ENCODE data around the gene AHSP.
"Not testable (repeated sequence)": the region's sequence is repeated elsewhere in the genome, so short reads cannot be mapped to it uniquely, and the experiment has no call there.

AHSP gene

GRCh38 chr16:31527734-31528274, at the start of gene AHSP:
Gene AHSP, plus strand, starts transcription at chr16:31527900. Its CDS starts 240 bp downstream, at chr16:31528140.
- DNase-seq: no peak

GRCh38 chr16:31478956-31479355, 48.7 kb upstream of the AHSP start:
- DNase-seq: no peak

GRCh38 chr16:31479751-31480150, 47.9 kb upstream of the AHSP start:
- DNase-seq: no peak

GRCh38 chr16:31480851-31481536, 46.7 kb upstream of the AHSP start:
- no peak for DNase-seq

- no peak for DNase-seq
Measured at GRCh38 chr16:31483081-31483480, 44.6 kb upstream of the AHSP start, which contains the start of gene SLC5A2. Gene SLC5A2, plus strand, starts transcription at chr16:31483123. Its CDS starts 14 bp downstream, at chr16:31483137.

DNA sequence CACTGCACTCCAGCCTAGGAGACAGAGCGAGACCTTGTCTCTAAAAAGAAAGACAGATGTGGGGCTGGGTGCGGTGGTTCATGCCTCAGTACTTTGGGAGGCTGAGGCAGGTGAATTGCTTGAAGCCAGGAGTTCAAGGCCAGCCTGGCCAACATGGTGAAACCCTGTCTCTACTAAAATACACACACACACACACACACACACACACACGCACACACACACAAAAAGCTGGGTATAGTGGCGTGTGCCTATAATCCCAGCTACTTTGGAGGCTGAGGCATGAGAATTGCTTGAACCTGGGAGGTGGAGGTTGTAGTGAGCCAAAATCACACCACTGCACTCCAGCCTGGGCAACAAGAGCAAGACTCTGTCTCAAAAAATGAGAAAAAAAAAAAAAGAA, 43.7 kb upstream of the AHSP start:
- DNase-seq: not testable (repeated sequence)

- DNase-seq: no peak
Measured at GRCh38 chr16:31484491-31485171, 43.1 kb upstream of the AHSP start.

DNA sequence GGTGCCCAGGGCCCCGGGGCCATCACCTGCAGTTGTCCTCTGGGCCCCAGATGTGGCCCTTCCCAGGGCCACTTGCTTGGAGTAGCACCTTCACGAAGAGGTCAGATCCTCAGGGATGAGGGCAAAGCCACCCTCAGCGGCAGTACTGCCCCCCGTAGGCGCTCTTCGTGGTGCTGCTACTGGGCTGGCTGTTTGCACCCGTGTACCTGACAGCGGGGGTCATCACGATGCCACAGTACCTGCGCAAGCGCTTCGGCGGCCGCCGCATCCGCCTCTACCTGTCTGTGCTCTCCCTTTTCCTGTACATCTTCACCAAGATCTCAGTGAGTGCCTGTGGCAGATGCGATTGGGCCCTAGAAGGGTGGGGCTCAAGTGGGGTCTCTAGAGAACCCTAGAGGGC, 42.1 kb upstream of the AHSP start:
- DNase-seq: no peak

GRCh38 chr16:31486045-31486444, 41.7 kb upstream of the AHSP start:
- DNase-seq: no peak

DNA sequence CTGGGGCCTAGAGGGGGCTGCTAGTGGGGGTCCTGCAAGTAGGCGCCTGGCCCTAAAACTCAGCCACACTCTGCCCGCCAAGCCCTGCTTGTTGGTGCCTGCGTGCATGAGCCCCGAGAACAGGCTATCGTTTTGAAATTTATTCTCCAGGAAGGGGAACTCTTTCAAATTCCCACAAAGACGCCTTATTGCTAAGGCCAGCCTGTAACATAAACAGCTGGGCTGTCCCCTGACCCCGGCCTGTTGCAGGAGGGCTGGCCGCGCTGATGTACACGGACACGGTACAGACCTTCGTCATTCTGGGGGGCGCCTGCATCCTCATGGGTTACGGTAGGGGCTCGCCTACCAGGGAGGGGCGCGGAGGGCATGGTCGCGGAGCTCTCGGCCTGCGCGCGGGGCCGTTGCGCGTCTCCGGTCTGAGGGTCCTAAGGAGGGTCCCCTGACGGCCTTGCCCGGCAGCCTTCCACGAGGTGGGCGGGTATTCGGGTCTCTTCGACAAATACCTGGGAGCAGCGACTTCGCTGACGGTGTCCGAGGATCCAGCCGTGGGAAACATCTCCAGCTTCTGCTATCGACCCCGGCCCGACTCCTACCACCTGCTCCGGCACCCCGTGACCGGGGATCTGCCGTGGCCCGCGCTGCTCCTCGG, 40.5 kb upstream of the AHSP start:
- no peak for DNase-seq

- DNase-seq: peak; percentile 43
Measured at GRCh38 chr16:31487720-31488467, 39.8 kb upstream of the AHSP start.

DNA sequence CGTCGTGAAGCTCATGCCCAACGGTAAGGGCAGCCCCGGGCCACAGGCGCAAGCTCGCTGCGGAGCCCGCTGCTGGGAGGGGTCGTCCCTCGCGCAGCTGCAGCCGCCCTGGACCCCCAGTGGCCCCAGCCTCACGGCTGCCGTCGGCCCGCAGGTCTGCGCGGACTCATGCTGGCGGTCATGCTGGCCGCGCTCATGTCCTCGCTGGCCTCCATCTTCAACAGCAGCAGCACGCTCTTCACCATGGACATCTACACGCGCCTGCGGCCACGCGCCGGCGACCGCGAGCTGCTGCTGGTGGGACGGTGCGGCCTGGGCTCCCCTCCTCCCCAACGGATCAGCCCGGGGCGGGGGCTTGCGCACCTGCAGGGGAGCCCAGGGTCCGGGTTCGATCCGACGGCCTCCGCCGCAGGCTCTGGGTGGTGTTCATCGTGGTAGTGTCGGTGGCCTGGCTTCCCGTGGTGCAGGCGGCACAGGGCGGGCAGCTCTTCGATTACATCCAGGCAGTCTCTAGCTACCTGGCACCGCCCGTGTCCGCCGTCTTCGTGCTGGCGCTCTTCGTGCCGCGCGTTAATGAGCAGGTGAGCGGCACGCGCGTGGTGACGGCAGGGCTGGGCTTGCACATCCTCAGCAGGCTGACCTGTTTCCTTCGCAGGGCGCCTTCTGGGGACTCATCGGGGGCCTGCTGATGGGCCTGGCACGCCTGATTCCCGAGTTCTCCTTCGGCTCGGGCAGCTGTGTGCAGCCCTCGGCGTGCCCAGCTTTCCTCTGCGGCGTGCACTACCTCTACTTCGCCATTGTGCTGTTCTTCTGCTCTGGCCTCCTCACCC, 39.0 kb upstream of the AHSP start:
- no peak for DNase-seq

- DNase-seq: no peak
Measured at GRCh38 chr16:31489298-31489564, 38.5 kb upstream of the AHSP start.

GRCh38 chr16:31489616-31490584, 37.8 kb upstream of the AHSP start:
- DNase-seq: no peak

- DNase-seq: no peak
Measured at GRCh38 chr16:31491778-31492418, 35.8 kb upstream of the AHSP start.

- no peak for DNase-seq
Measured at GRCh38 chr16:31493506-31494125, 34.1 kb upstream of the AHSP start.

- DNase-seq: no peak
Measured at GRCh38 chr16:31496670-31497069, 31.0 kb upstream of the AHSP start.

GRCh38 chr16:31498493-31498892, 29.2 kb upstream of the AHSP start:
- DNase-seq: no peak

- no peak for DNase-seq
Measured at GRCh38 chr16:31499928-31500327, 27.8 kb upstream of the AHSP start.
